ENCODE results near the gene BNIP1. TPM values are rescaled to one million over a fixed set of nuclear protein-coding genes. Genes with fewer than 3 reads are reported as not detected.

The BNIP1 gene
- total RNA-seq, 4 donors from 2014 or later = 6.6 to 10.7 (median 8.8) TPM

- no peak for TF ChIP-seq CTCF (IDR thresholded peaks at IDR 0.05; ENCODE audit: low read depth)
Measured at GRCh38 chr5:173191015-173191414, 46.7 kb downstream of the BNIP1 start.

GRCh38 chr5:173191561-173191960 is 47.2 kb downstream of the BNIP1 start:
- no peak for TF ChIP-seq CTCF (IDR thresholded peaks at IDR 0.05; ENCODE audit: low read depth)

- no peak for TF ChIP-seq CTCF (IDR thresholded peaks at IDR 0.05; ENCODE audit: low read depth)
Measured at GRCh38 chr5:173192561-173192960, 48.2 kb downstream of the BNIP1 start.

- TF ChIP-seq CTCF (IDR thresholded peaks at IDR 0.05; ENCODE audit: low read depth) = no peak
Measured at GRCh38 chr5:173196133-173196952, 52.0 kb downstream of the BNIP1 start.

GRCh38 chr5:173197375-173197891 is 53.1 kb downstream of the BNIP1 start:
- TF ChIP-seq CTCF (IDR thresholded peaks at IDR 0.05; ENCODE audit: low read depth) = no peak

GRCh38 chr5:173198049-173198448 is 53.7 kb downstream of the BNIP1 start:
- TF ChIP-seq CTCF (IDR thresholded peaks at IDR 0.05; ENCODE audit: low read depth) = no peak

- no peak for TF ChIP-seq CTCF (IDR thresholded peaks at IDR 0.05; ENCODE audit: low read depth)
Measured at GRCh38 chr5:173200356-173200755, 56.0 kb downstream of the BNIP1 start.

Data from subcutaneous adipose tissue (tissue), 4 donors.